ENCODE results near the gene CTDNEP1. TPM values are rescaled to one million over a fixed set of nuclear protein-coding genes. Genes with fewer than 3 reads are reported as not detected.

Gene CTDNEP1
- total and polyA plus RNA-seq, 2 donors (not counting 3 experiments of a cell fraction or from before 2014, with no cell fraction given) = 130 to 143 TPM

DNA sequence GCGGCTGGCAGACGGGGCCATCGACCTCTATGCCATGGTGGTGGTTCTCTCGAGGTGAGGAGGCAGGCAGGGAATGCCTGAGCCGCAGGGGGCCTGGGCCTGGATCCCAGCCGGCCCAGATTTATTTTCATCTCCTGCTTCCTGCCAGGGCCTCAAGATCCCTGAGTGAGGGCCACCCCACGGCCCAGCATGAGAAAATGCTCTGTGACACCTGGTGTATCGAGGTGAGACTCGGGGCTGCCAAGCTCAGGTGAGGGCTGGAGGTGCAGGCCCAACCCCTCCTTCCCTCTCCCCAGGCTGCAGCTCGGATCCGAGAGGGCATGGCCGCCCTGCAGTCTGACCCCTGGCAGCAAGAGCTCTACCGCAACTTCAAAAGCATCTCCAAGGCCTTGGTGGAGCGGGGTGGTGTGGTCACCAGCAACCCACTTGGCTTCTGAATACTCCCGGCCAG, 26.8 kb downstream of the CTDNEP1 start:
- ChIA-PET CTCF (interaction anchor here (1.4 to 2.0 kb wide), 3 partner anchors 15 to 179 kb away, joined by 3 to 9 read pairs (median 4); partner anchors contain the start of gene PHF23), POLR2A (no interaction called here)
- DNase-seq (ENCODE audit: low read depth, low spot score) (no peak), FAIRE-seq (no peak)
- no peak overlapping the region for H3K4me2 ChIP-seq (ENCODE audit: insufficient read depth, low read length)
- H3K79me2 ChIP-seq (ENCODE audit: control insufficient read depth, insufficient read depth, low read length) = peaks cover 2% of the 10 kb centered on the region
- BruUV-seq (replicated peaks) = TSS peak; percentile 23
- H3K4me1 ChIP-seq (ENCODE audit: control insufficient read depth, extremely low read depth, insufficient read depth, low read length) = peaks cover 7% of the 10 kb centered on the region
- intact Hi-C loops (cut with micrococcal nuclease) (no loop called here), dilution Hi-C loops (cut with MboI; ENCODE audit: extremely low pct_ligation_motif_present, low sequenced_read_pairs) (no loop called here)
- peaks cover 27 to 50% of the 10 kb centered on the region in 2 experiments for H3K36me3 ChIP-seq (ENCODE audit: control insufficient read depth in 2 of 2, extremely low read depth in 1 of 2, insufficient read depth in 2 of 2, low read length in 2 of 2)
- H2AFZ ChIP-seq (ENCODE audit: low read depth, low read length) = no peak overlapping the region
- TF ChIP-seq POLR2A (IDR thresholded peaks at IDR 0.05; ENCODE audit: low read depth, low read length) (no peak), FOS (IDR thresholded peaks at IDR 0.05; ENCODE audit: borderline replicate concordance, insufficient read depth, low read length) (no peak), POLR2AphosphoS5 (IDR thresholded peaks at IDR 0.05; ENCODE audit: insufficient read depth, low read depth, low read length) (no peak), MYC (IDR thresholded peaks at IDR 0.05; ENCODE audit: low read depth, low read length) (no peak)
- H4K20me1 ChIP-seq (replicated peaks; ENCODE audit: control insufficient read depth, extremely low read depth, insufficient read depth, low read length) = no peaks in the 10 kb centered on the region
- H3K27me3 ChIP-seq (ENCODE audit: control insufficient read depth in 2 of 2, insufficient read depth in 2 of 2, low read length in 2 of 2) = no peaks in the 10 kb centered on the region
- no peak overlapping the region for H3K4me3 ChIP-seq (replicated peaks in 1 of 3; ENCODE audit: insufficient read depth in 1 of 3, low read depth in 1 of 3, low read length in 3 of 3)
- H3K9me1 ChIP-seq (replicated peaks; ENCODE audit: control insufficient read depth, extremely low read depth, insufficient read depth, low read length) = no peaks in the 10 kb centered on the region
- H3K9ac ChIP-seq (replicated peaks; ENCODE audit: extremely low read depth, insufficient read depth, low read length) = no peak overlapping the region
- no peaks in the 10 kb centered on the region for H3K9me3 ChIP-seq (replicated peaks; ENCODE audit: control insufficient read depth, insufficient read depth, low read length)
- no peak overlapping the region for H3K27ac ChIP-seq (ENCODE audit: insufficient read depth, low read depth, low read length)

DNA sequence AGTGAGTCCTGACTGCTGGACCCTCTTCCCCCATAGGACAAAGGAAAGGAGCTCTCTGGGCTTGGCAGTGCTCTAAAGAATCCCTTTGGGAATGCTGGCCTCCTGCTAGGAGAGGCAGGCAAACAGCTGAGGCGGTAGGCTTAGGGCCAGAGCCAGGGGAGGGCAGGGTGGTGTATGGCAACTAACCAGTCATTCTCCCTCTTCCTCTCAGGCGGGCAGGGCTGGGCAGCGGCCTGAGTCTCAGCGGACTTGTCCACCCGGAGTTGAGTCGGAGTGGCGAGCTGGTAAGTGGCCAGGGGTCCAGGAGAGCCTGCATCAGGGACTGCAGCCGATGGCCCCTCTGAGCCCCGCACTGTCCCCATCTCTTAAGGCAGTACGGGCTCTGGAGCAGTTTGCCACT, 27.4 kb downstream of the CTDNEP1 start:
- H2AFZ ChIP-seq (ENCODE audit: low read depth, low read length) = no peak overlapping the region
- dilution Hi-C loops (cut with MboI; ENCODE audit: extremely low pct_ligation_motif_present, low sequenced_read_pairs) = no loop called here
- no peak overlapping the region for H3K27ac ChIP-seq (ENCODE audit: insufficient read depth, low read depth, low read length)
- no TSS peak for BruUV-seq (replicated peaks)
- TF ChIP-seq, protein P1, sequence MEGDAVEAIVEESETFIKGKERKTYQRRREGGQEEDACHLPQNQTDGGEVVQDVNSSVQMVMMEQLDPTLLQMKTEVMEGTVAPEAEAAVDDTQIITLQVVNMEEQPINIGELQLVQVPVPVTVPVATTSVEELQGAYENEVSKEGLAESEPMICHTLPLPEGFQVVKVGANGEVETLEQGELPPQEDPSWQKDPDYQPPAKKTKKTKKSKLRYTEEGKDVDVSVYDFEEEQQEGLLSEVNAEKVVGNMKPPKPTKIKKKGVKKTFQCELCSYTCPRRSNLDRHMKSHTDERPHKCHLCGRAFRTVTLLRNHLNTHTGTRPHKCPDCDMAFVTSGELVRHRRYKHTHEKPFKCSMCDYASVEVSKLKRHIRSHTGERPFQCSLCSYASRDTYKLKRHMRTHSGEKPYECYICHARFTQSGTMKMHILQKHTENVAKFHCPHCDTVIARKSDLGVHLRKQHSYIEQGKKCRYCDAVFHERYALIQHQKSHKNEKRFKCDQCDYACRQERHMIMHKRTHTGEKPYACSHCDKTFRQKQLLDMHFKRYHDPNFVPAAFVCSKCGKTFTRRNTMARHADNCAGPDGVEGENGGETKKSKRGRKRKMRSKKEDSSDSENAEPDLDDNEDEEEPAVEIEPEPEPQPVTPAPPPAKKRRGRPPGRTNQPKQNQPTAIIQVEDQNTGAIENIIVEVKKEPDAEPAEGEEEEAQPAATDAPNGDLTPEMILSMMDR (IDR thresholded peaks at IDR 0.05; ENCODE audit: extremely low read depth in 1 of 2, insufficient read depth in 1 of 2, low read depth in 1 of 2, low read length in 2 of 2) = no peak
- TF ChIP-seq POLR2AphosphoS5 (IDR thresholded peaks at IDR 0.05; ENCODE audit: insufficient read depth, low read depth, low read length) = no peak
- H3K9me1 ChIP-seq (replicated peaks; ENCODE audit: control insufficient read depth, extremely low read depth, insufficient read depth, low read length) = no peaks in the 10 kb centered on the region
- peaks cover 2% of the 10 kb centered on the region for H3K79me2 ChIP-seq (ENCODE audit: control insufficient read depth, insufficient read depth, low read length)
- H3K9me3 ChIP-seq (replicated peaks; ENCODE audit: control insufficient read depth, insufficient read depth, low read length) = no peaks in the 10 kb centered on the region
- peaks cover 11% of the 10 kb centered on the region for H3K4me1 ChIP-seq (ENCODE audit: control insufficient read depth, extremely low read depth, insufficient read depth, low read length)
- H3K36me3 ChIP-seq (ENCODE audit: control insufficient read depth in 2 of 2, extremely low read depth in 1 of 2, insufficient read depth in 2 of 2, low read length in 2 of 2) = peaks cover 24 to 44% of the 10 kb centered on the region in 2 experiments
- FAIRE-seq = no peak
- no peak for DNase-seq (ENCODE audit: low read depth, low spot score)
- H3K4me2 ChIP-seq (ENCODE audit: insufficient read depth, low read length) = no peak overlapping the region
- H4K20me1 ChIP-seq (replicated peaks; ENCODE audit: control insufficient read depth, extremely low read depth, insufficient read depth, low read length) = no peaks in the 10 kb centered on the region
- ChIA-PET CTCF (interaction anchor here (1.4 to 2.0 kb wide), 3 partner anchors 15 to 178 kb away, joined by 3 to 9 read pairs (median 4); partner anchors contain the start of gene PHF23), POLR2A (no interaction called here)
- no peak overlapping the region for H3K9ac ChIP-seq (replicated peaks; ENCODE audit: extremely low read depth, insufficient read depth, low read length)
- no peaks in the 10 kb centered on the region for H3K27me3 ChIP-seq (ENCODE audit: control insufficient read depth in 2 of 2, insufficient read depth in 2 of 2, low read length in 2 of 2)
- intact Hi-C loops (cut with micrococcal nuclease) = no loop called here
- no peak overlapping the region for H3K4me3 ChIP-seq (replicated peaks in 1 of 3; ENCODE audit: insufficient read depth in 1 of 3, low read depth in 1 of 3, low read length in 3 of 3)

All from endothelial cell of umbilical vein (primary cell).